Measurements from ENCODE around the gene BOC.

The BOC gene

GRCh38 chr3:113200351-113200750, 11.0 kb upstream of the BOC start:
- Histone ChIP-seq H2AFZ (ENCODE audit: low read depth) (no peak overlapping the region), H3K27me3 (ENCODE audit: insufficient read depth, low read depth) (no peaks in the 10 kb centered on the region), H3K4me2 (no peak overlapping the region), H3K27ac (no peak overlapping the region), H3K4me3 (IDR thresholded peaks at IDR 0.05; ENCODE audit: insufficient read depth, low read depth, low read length) (no peak overlapping the region), H4K20me1 (ENCODE audit: insufficient read depth) (no peaks in the 10 kb centered on the region), H3K79me2 (ENCODE audit: insufficient read depth, low read depth) (no peaks in the 10 kb centered on the region), H3K9ac (no peak overlapping the region), H3K36me3 (ENCODE audit: insufficient read depth) (no peaks in the 10 kb centered on the region), H3K4me1 (ENCODE audit: low read depth, poor library complexity, severe bottlenecking) (no peaks in the 10 kb centered on the region)
- no peak for TF ChIP-seq CTCF (conservative IDR thresholded peaks at IDR 0.05; ENCODE audit: low read depth, low read length)

- Histone ChIP-seq H3K9ac (no peak overlapping the region), H3K4me3 (IDR thresholded peaks at IDR 0.05; ENCODE audit: insufficient read depth, low read depth, low read length) (no peak overlapping the region), H3K4me2 (no peak overlapping the region), H3K27ac (no peak overlapping the region), H3K27me3 (ENCODE audit: insufficient read depth, low read depth) (no peaks in the 10 kb centered on the region), H4K20me1 (ENCODE audit: insufficient read depth) (no peaks in the 10 kb centered on the region), H2AFZ (ENCODE audit: low read depth) (no peak overlapping the region), H3K79me2 (ENCODE audit: insufficient read depth, low read depth) (no peaks in the 10 kb centered on the region), H3K4me1 (ENCODE audit: low read depth, poor library complexity, severe bottlenecking) (no peaks in the 10 kb centered on the region), H3K36me3 (ENCODE audit: insufficient read depth) (no peaks in the 10 kb centered on the region)
- no peak for TF ChIP-seq CTCF (conservative IDR thresholded peaks at IDR 0.05; ENCODE audit: low read depth, low read length)
These were observed 10.4 kb upstream of the BOC start for GRCh38 chr3:113200946-113201345.

DNA sequence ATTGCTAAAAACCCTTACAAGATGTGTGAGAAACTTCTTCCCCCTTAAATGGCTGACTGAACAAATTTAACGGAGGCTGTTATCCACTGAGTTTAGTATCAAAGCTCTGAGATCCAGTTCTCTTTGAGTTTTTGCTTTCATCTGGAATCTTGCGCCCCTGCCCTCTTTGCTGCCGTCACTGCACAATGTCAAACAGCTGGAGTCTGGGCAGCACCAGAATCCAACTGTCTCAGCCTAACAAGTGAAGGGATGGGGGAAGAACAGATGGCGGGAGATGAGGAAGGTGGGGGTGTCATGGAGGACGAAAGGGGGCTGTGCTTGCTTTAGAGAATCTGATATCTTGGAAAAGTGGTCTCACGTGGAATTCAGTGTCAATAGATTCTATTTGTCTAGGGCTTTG, 7.0 kb upstream of the BOC start:
- no peak for TF ChIP-seq CTCF (conservative IDR thresholded peaks at IDR 0.05; ENCODE audit: low read depth, low read length)
- H3K27ac ChIP-seq, result no peak overlapping the region
- no peak overlapping the region for H3K9ac ChIP-seq
- H3K27me3 ChIP-seq (ENCODE audit: insufficient read depth, low read depth), result no peaks in the 10 kb centered on the region
- H3K79me2 ChIP-seq (ENCODE audit: insufficient read depth, low read depth), result no peaks in the 10 kb centered on the region
- no peak overlapping the region for H3K4me2 ChIP-seq
- no peak overlapping the region for H3K4me3 ChIP-seq (IDR thresholded peaks at IDR 0.05; ENCODE audit: insufficient read depth, low read depth, low read length)
- H3K36me3 ChIP-seq (ENCODE audit: insufficient read depth), result no peaks in the 10 kb centered on the region
- no peak overlapping the region for H2AFZ ChIP-seq (ENCODE audit: low read depth)
- no peaks in the 10 kb centered on the region for H3K4me1 ChIP-seq (ENCODE audit: low read depth, poor library complexity, severe bottlenecking)
- no peaks in the 10 kb centered on the region for H4K20me1 ChIP-seq (ENCODE audit: insufficient read depth)

DNA sequence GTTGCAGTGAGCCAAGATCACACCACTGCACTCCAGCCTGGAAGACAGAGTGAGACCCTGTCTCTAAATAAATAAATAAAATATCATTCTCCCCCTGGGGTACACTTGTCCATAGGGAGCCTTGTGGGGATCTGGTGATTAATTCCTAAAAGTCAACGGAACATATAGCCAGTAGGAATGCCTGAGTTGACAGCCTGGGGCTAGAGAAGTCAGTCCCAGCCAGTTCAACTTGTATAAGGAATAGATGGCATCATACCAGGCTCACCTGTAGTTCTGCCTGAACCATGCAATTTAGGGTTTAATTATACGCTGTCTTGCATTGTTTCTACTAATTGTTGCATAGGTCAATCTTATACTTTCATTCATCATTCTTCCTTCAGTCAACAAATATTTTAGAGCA, 5.9 kb upstream of the BOC start:
- Histone ChIP-seq H2AFZ (ENCODE audit: low read depth) (no peak overlapping the region), H3K79me2 (ENCODE audit: insufficient read depth, low read depth) (no peaks in the 10 kb centered on the region), H3K4me3 (IDR thresholded peaks at IDR 0.05; ENCODE audit: insufficient read depth, low read depth, low read length) (no peak overlapping the region), H3K4me1 (ENCODE audit: low read depth, poor library complexity, severe bottlenecking) (no peaks in the 10 kb centered on the region), H3K36me3 (ENCODE audit: insufficient read depth) (no peaks in the 10 kb centered on the region), H4K20me1 (ENCODE audit: insufficient read depth) (no peaks in the 10 kb centered on the region), H3K4me2 (no peak overlapping the region), H3K27ac (no peak overlapping the region), H3K27me3 (ENCODE audit: insufficient read depth, low read depth) (no peaks in the 10 kb centered on the region), H3K9ac (no peak overlapping the region)
- TF ChIP-seq CTCF (conservative IDR thresholded peaks at IDR 0.05; ENCODE audit: low read depth, low read length), result no peak

Data from KMS-11 (cell line).